Endothelial cell of umbilical vein (primary cell): ENCODE data around the gene PCDHGA1. TPM values are rescaled to one million over a fixed set of nuclear protein-coding genes. Genes with fewer than 3 reads are reported as not detected.

Experiments used
- BruUV-seq: library from RNA; stranded (reverse); fragments of 400-500 nt; replicated peaks from 2 replicates; lab custom pipeline; 2021; lab: Mats Ljungman, UMichigan
- CTCF ChIA-PET: fragments of 300-600, 350-600 bp; sonication (Branson Sonifier 250); formaldehyde crosslinking; loops from one replicate; lab custom pipeline; 2021; ENCODE audit warnings: antibody characterized with exemption, inconsistent platforms; lab: Charles Lee
- POLR2A ChIA-PET: fragments of 300-600, 350-600 bp; sonication (Branson Sonifier 250); formaldehyde crosslinking; loops from one replicate; lab custom pipeline; 2021; ENCODE audit warnings: antibody characterized with exemption, inconsistent platforms; lab: Charles Lee
- DNase-seq: peaks from one replicate; pipeline ENCODE4 v3.0.0-alpha.2; 2011; ENCODE audit warnings: low read depth, low spot score
- FAIRE-seq: peaks from 2 replicates; lab custom pipeline; 2011; peaks lifted over from hg19 to GRCh38; lab: Jason Lieb, UNC
- H2AFZ ChIP-seq: 2 replicates; pipeline ENCODE4 v1.6.0; 2012; ENCODE audit warnings: low read depth, low read length, control low read depth, inconsistent platforms
- H3K27ac ChIP-seq: 2 replicates; pipeline ENCODE4 v1.5.1; 2011; ENCODE audit warnings: low read depth, mild to moderate bottlenecking, control low read depth, low read length, moderate library complexity; ENCODE audit not compliant: insufficient read depth
- H3K27me3 ChIP-seq, 2 experiments: 2 replicates each; pipeline versions ENCODE4 v1.6.0 to v1.6.1; 2011; ENCODE audit warnings: low read length in 2 of 2, mixed read lengths in 1 of 2; ENCODE audit not compliant: control insufficient read depth in 2 of 2, insufficient read depth in 2 of 2
- H3K36me3 ChIP-seq, 2 experiments: 2 replicates in 1 of 2; 3 replicates in 1 of 2; pipeline ENCODE4 v1.5.1; 2011; ENCODE audit warnings: low read length in 2 of 2, mild to moderate bottlenecking in 1 of 2, moderate library complexity in 1 of 2; ENCODE audit not compliant: control insufficient read depth in 2 of 2, insufficient read depth in 2 of 2; ENCODE audit errors: extremely low read depth in 1 of 2
- H3K4me1 ChIP-seq: 3 replicates; pipeline ENCODE4 v1.5.1; 2011; ENCODE audit warnings: mild to moderate bottlenecking, low read length; ENCODE audit not compliant: control insufficient read depth, insufficient read depth; ENCODE audit errors: extremely low read depth
- H3K4me2 ChIP-seq: 2 replicates; pipeline ENCODE4 v1.6.1; 2011; ENCODE audit warnings: low read length, control low read depth, mixed read lengths; ENCODE audit not compliant: insufficient read depth
- H3K4me3 ChIP-seq, 3 experiments: fragments of 200-600 bp in 1 of 3; sonication (generic), shearing (Covaris generic) in 1 of 3; replicated peaks in 1 of 3; 2 replicates each; pipeline ENCODE4 v1.5.1; 2011 to 2016; ENCODE audit warnings: control low read depth in 3 of 3, low read length in 3 of 3, mild to moderate bottlenecking in 2 of 3, inconsistent platforms in 1 of 3, low read depth in 1 of 3, moderate library complexity in 1 of 3; ENCODE audit not compliant: insufficient read depth in 1 of 3
- H3K79me2 ChIP-seq: 2 replicates; pipeline ENCODE4 v1.6.0; 2012; ENCODE audit warnings: low read length, inconsistent platforms; ENCODE audit not compliant: control insufficient read depth, insufficient read depth
- H3K9ac ChIP-seq: replicated peaks from 2 replicates; pipeline ENCODE3; 2011; ENCODE audit warnings: low read length, control low read depth; ENCODE audit not compliant: insufficient read depth; ENCODE audit errors: extremely low read depth
- H3K9me1 ChIP-seq: replicated peaks from 3 replicates; pipeline ENCODE4 v1.6.0; 2011; ENCODE audit warnings: mild to moderate bottlenecking, low read length; ENCODE audit not compliant: control insufficient read depth, insufficient read depth; ENCODE audit errors: extremely low read depth
- H3K9me3 ChIP-seq: replicated peaks from 2 replicates; pipeline ENCODE4 v1.5.1; 2012; ENCODE audit warnings: low read length, inconsistent platforms; ENCODE audit not compliant: control insufficient read depth, insufficient read depth
- H4K20me1 ChIP-seq: replicated peaks from 2 replicates; pipeline ENCODE3; 2011; ENCODE audit warnings: mild to moderate bottlenecking, low read length; ENCODE audit not compliant: control insufficient read depth, insufficient read depth; ENCODE audit errors: extremely low read depth
- CTCF ChIP-seq, 2 donors: IDR thresholded peaks; 1 replicate in 1 of 2; 2 replicates in 1 of 2; pipeline ENCODE4 v1.5.1; 2011; ENCODE audit warnings: low read length in 2 of 2, mild to moderate bottlenecking in 2 of 2, moderate library complexity in 2 of 2, control low read depth in 1 of 2, inconsistent platforms in 1 of 2, low read depth in 1 of 2; ENCODE audit not compliant: insufficient read depth in 1 of 2; ENCODE audit errors: extremely low read depth in 1 of 2
- EZH2 ChIP-seq: IDR thresholded peaks from 2 replicates; pipeline ENCODE4 v1.6.1; 2012; ENCODE audit warnings: borderline replicate concordance, low read depth, mild to moderate bottlenecking, moderate library complexity, low read length, inconsistent platforms; ENCODE audit not compliant: severe bottlenecking
- FOS ChIP-seq: IDR thresholded peaks from 2 replicates; pipeline ENCODE4 v1.6.1; 2011; ENCODE audit warnings: mild to moderate bottlenecking, low read length, moderate library complexity, borderline replicate concordance; ENCODE audit not compliant: insufficient read depth
- GATA2 ChIP-seq: IDR thresholded peaks from 2 replicates; pipeline ENCODE4 v1.7.0; 2011; ENCODE audit warnings: low read depth, mild to moderate bottlenecking, moderate library complexity, mixed read lengths, low read length; ENCODE audit not compliant: insufficient read length, insufficient read depth
- JUN ChIP-seq: IDR thresholded peaks from 2 replicates; pipeline ENCODE4 v1.6.1; 2011; ENCODE audit warnings: borderline replicate concordance, low read depth; ENCODE audit not compliant: insufficient read length, insufficient read depth
- MAX ChIP-seq: IDR thresholded peaks from 2 replicates; pipeline ENCODE4 v1.6.1; 2011; ENCODE audit not compliant: insufficient read depth, insufficient read length
- MYC ChIP-seq: IDR thresholded peaks from one replicate; pipeline ENCODE4 v1.6.1; 2011; ENCODE audit warnings: mild to moderate bottlenecking, low read depth, low read length
- POLR2A ChIP-seq: IDR thresholded peaks from 2 replicates; pipeline ENCODE4 v1.6.1; 2012; ENCODE audit warnings: low read depth, mild to moderate bottlenecking, control low read depth, low read length
- POLR2AphosphoS5 ChIP-seq: IDR thresholded peaks from 2 replicates; pipeline ENCODE4 v1.6.1; 2012; ENCODE audit warnings: low read depth, mild to moderate bottlenecking, control low read depth, low read length, moderate library complexity; ENCODE audit not compliant: insufficient read depth
- dilution Hi-C: fragments of 300-500 bp; cut with MboI; formaldehyde crosslinking; loops from one replicate; pipeline ENCODE4 v1.15.0; 2019; ENCODE audit warnings: low sequenced_read_pairs; ENCODE audit not compliant: extremely low pct_ligation_motif_present
- intact Hi-C: fragments of 100-400 bp; cut with micrococcal nuclease; formaldehyde crosslinking; loops from one replicate; pipeline ENCODE4 v1.10.0; 2022
- polyA plus RNA-seq, 4 experiments: library from polyadenylated mRNA; depleted of rRNA in 3 of 4; stranded (reverse) in 3 of 4; unstranded in 1 of 4; fragments of >200 nt; gene quantifications; 2 replicates each; pipeline versions ENCODE4 v1.2.1 to v1.2.3, GENCODE V29; 2011 to 2012; ENCODE audit warnings: missing spikeins in 1 of 4
- total RNA-seq: library from RNA; stranded (reverse); gene quantifications from 2 replicates; pipeline ENCODE4 v1.2.3, GENCODE V29; 2021

The PCDHGA1 gene
- total and polyA plus RNA-seq, 2 donors (not counting 3 experiments of a cell fraction or from before 2014, with no cell fraction given): 0.22 to 0.44 TPM

GRCh38 chr5:141306630-141307029, 23.7 kb upstream of the PCDHGA1 start:
- FAIRE-seq (no peak), DNase-seq (no peak)
- no peak overlapping the region for H3K27ac ChIP-seq
- ChIA-PET POLR2A (no interaction called here), CTCF (interaction anchor here (0.5 kb wide), 1 partner anchor 26 kb away, joined by 3 read pairs; no protein-coding TSS in a partner anchor)
- BruUV-seq: no TSS peak
- H3K4me3 ChIP-seq: no peak overlapping the region
- H3K4me1 ChIP-seq: no peaks in the 10 kb centered on the region
- no peaks in the 10 kb centered on the region for H3K36me3 ChIP-seq
- dilution Hi-C loops: no loop called here
- H3K9me1 ChIP-seq: no peaks in the 10 kb centered on the region
- no peaks in the 10 kb centered on the region for H3K9me3 ChIP-seq
- TF ChIP-seq EZH2 (no peak), POLR2A (no peak), POLR2AphosphoS5 (no peak), MAX (no peak), JUN (no peak), MYC (no peak), GATA2 (no peak), FOS (no peak), CTCF (IDR thresholded peaks at IDR 0.05; ENCODE audit: extremely low read depth in 1 of 2, insufficient read depth in 1 of 2, low read depth in 1 of 2, low read length in 2 of 2) (no peak)
- intact Hi-C loops: no loop called here
- H3K4me2 ChIP-seq: no peak overlapping the region
- H4K20me1 ChIP-seq: no peaks in the 10 kb centered on the region
- no peaks in the 10 kb centered on the region for H3K79me2 ChIP-seq
- no peak overlapping the region for H2AFZ ChIP-seq
- no peak overlapping the region for H3K9ac ChIP-seq
- no peaks in the 10 kb centered on the region for H3K27me3 ChIP-seq
